Subcutaneous abdominal adipose tissue (tissue), 5 donors: ENCODE data around the gene KDM1B.
"Not testable (repeated sequence)": the region's sequence is repeated elsewhere in the genome, so short reads cannot be mapped to it uniquely, and the experiment has no call there.

Source experiments
- H3K27ac ChIP-seq: one replicate; pipeline ENCODE4 v1.7.0; 2013; ENCODE audit warnings: low read depth, mild to moderate bottlenecking, inconsistent platforms, low read length, moderate library complexity
- H3K27me3 ChIP-seq, 5 donors: one replicate each; pipeline ENCODE4 v1.7.0; 2013; ENCODE audit warnings: low read length in 5 of 5, inconsistent platforms in 1 of 5; ENCODE audit not compliant: control insufficient read depth in 5 of 5, insufficient read depth in 4 of 5
- H3K36me3 ChIP-seq, 5 donors: one replicate each; pipeline ENCODE4 v1.7.0; 2013; ENCODE audit warnings: low read length in 5 of 5; ENCODE audit not compliant: control insufficient read depth in 5 of 5, insufficient read depth in 5 of 5
- H3K4me1 ChIP-seq, 5 donors: one replicate each; pipeline ENCODE4 v1.7.0; 2013; ENCODE audit warnings: low read length in 5 of 5, mild to moderate bottlenecking in 3 of 5, moderate library complexity in 1 of 5; ENCODE audit not compliant: control insufficient read depth in 5 of 5, insufficient read depth in 5 of 5
- H3K4me3 ChIP-seq, 5 donors: one replicate each; pipeline ENCODE4 v1.7.0; 2013; ENCODE audit warnings: low read length in 5 of 5, low read depth in 1 of 5
- H3K9ac ChIP-seq, 5 donors: one replicate each; pipeline ENCODE4 v1.7.0; 2013; ENCODE audit warnings: low read length in 5 of 5, mild to moderate bottlenecking in 4 of 5, moderate library complexity in 3 of 5
- H3K9me3 ChIP-seq, 5 donors: one replicate each; pipeline ENCODE4 v1.7.0; 2013; ENCODE audit warnings: low read length in 5 of 5; ENCODE audit not compliant: control insufficient read depth in 5 of 5
- donor health status: healthy.
- donor health status: healthy.
- donor health status: healthy.
- donor health status: healthy.
- donor health status: healthy.

Gene KDM1B

DNA sequence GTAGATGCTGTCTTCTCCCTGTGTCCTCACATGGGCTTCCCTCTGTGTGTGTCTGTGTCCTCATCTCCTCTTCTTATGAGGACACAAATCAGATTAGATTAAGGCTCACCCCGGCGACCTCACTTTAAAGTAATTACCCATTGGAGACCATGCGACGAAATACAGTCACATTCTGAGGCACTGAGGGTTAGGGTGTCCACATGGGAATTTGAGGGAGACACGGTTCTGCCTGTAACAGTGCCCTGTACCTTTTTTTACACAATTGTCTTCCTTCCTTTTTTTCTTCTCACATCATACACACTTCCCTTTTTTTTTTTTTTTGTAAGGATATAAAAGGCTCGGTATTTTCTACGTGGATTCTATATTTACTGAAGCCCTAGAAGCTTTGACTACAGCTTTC is 60.2 kb downstream of the KDM1B start:
- no peak overlapping the region for H3K9ac ChIP-seq
- H3K4me3 ChIP-seq: no peak overlapping the region
- peaks cover 0 to 5% (median 0%) of the 10 kb centered on the region in 5 donors for H3K4me1 ChIP-seq
- H3K9me3 ChIP-seq: no peaks in the 10 kb centered on the region
- peaks cover 17 to 46% (median 28%) of the 10 kb centered on the region in 5 donors for H3K36me3 ChIP-seq
- H3K27ac ChIP-seq: no peak overlapping the region
- H3K27me3 ChIP-seq: no peaks in the 10 kb centered on the region

DNA sequence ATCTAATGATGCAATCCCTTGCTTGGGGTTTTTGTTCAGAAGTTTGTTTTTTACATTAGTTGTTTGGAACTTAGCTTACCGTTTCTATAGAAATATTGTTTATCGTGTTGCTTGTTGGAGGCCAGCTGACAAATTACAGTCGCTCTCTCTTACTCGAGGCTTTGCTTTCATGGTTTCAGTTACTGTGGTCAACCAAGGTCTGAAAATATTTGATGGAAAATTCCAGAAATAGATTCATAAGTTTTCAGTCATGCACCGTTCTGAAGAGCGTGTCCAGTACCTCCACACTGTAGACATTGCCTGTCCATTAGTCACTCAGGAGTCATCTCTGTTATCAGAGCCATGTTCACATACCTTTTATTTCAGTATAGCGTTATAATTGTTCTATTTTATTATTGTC is 61.2 kb downstream of the KDM1B start:
- Histone ChIP-seq H3K27me3 (no peaks in the 10 kb centered on the region), H3K4me3 (no peak overlapping the region), H3K36me3 (peaks cover 21 to 53% (median 31%) of the 10 kb centered on the region in 5 donors), H3K9me3 (no peaks in the 10 kb centered on the region), H3K9ac (no peak overlapping the region), H3K27ac (no peak overlapping the region), H3K4me1 (peaks cover 0 to 5% (median 0%) of the 10 kb centered on the region in 5 donors)

DNA sequence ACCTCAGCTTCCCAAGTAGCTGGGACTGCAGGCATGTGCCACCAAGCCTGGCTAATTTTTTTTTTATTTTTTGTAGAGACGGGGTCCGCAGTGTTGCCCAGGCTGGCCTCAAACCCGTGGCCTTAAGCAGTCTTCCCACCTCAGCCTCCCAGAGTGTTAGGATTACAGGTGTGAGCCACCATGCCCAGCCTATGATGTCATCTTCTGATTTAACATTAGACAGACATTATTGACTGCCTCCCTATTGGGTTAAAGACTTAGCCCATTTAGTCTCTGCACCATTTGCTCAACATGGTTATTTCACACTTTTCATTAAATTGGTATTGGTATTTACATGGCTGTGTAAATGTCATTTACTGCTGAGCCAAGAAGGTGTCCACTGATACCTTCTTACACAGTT is 63.0 kb downstream of the KDM1B start:
- H3K27ac ChIP-seq: no peak overlapping the region
- H3K36me3 ChIP-seq: peaks cover 25 to 56% (median 33%) of the 10 kb centered on the region in 5 donors
- no peaks in the 10 kb centered on the region for H3K27me3 ChIP-seq
- peaks cover 0 to 5% (median 0%) of the 10 kb centered on the region in 5 donors for H3K4me1 ChIP-seq
- H3K9me3 ChIP-seq: no peaks in the 10 kb centered on the region
- no peak overlapping the region for H3K9ac ChIP-seq
- H3K4me3 ChIP-seq: no peak overlapping the region

DNA sequence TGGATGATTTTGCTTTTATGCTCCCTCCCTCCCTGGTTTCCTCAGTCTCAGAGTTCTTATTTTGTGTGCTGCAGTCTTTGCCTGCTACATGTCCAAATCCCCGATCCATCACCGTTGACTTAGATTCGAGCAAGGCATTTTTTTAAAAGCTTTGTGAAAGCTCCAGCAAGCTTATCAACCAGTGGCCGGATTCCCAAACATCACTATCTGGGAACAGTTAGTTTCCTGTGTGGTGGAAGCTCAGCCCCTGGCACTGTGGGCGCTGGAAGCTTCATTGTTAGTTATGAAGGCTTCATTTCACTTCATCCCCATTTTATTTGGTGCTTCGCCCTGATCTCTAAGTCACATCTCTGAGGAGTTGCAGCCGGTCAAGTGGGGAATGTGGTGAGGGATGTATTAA is 64.4 kb downstream of the KDM1B start:
- Histone ChIP-seq H3K9ac (no peak overlapping the region), H3K27ac (no peak overlapping the region), H3K27me3 (no peaks in the 10 kb centered on the region), H3K9me3 (no peaks in the 10 kb centered on the region), H3K4me1 (peaks cover 0 to 5% (median 0%) of the 10 kb centered on the region in 5 donors), H3K36me3 (peaks cover 27 to 49% (median 33%) of the 10 kb centered on the region in 5 donors), H3K4me3 (no peak overlapping the region)

DNA sequence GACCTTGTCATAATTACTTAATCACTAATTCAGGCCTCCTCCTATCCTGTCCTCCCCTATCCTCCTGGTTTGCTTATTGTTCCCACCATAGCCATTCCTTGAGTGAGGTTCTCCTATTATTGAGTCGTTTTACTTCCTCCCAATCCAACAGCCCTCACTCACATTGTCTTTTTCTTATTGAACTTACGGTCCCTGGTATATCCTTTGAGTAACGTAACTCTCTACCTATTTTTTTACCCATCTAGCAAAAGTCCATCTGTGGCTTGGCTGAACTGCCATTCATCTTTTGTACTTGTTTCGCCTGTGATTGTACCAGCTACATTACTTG is 66.0 kb downstream of the KDM1B start:
- Histone ChIP-seq H3K9ac (no peak overlapping the region), H3K4me3 (no peak overlapping the region), H3K9me3 (no peaks in the 10 kb centered on the region), H3K27ac (no peak overlapping the region), H3K4me1 (no peaks in the 10 kb centered on the region), H3K36me3 (peaks cover 20 to 55% (median 46%) of the 10 kb centered on the region in 5 donors), H3K27me3 (no peaks in the 10 kb centered on the region)

DNA sequence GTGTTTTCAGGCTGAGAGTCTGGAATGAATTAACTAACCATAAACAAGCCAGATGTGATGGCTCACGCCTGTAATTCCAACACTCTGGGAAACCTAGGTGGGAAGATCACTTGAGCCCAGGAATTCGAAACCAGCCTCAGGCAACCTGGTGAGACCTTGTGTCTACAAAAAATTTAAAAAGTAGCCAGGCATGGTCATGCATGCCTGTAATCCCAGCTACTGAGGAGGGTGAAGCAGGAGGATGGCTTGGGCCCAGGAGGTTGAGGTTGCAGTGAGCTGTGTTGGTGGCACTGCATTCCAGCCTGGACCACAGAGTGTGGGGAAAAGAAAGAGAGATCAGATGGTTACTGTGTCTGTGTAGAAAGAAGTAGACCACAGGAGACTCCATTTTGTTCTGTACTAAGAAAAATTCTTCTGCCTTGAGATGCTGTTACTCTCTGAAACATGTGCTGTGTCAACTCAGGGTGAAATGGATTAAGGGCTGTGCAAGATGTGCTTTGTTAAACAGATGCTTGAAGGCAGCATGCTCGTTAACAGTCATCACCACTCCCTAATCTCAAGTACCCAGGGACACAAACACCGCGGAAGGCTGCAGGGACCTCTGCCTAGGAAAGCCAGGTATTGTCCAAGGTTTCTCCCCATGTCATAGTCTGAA is 71.4 kb downstream of the KDM1B start:
- H3K4me3 ChIP-seq, H3K9ac ChIP-seq, H3K4me1 ChIP-seq, H3K9me3 ChIP-seq, H3K27me3 ChIP-seq, H3K27ac ChIP-seq: not testable (repeated sequence)
- H3K36me3 ChIP-seq: peaks cover 32 to 49% (median 40%) of the 10 kb centered on the region in 5 donors

DNA sequence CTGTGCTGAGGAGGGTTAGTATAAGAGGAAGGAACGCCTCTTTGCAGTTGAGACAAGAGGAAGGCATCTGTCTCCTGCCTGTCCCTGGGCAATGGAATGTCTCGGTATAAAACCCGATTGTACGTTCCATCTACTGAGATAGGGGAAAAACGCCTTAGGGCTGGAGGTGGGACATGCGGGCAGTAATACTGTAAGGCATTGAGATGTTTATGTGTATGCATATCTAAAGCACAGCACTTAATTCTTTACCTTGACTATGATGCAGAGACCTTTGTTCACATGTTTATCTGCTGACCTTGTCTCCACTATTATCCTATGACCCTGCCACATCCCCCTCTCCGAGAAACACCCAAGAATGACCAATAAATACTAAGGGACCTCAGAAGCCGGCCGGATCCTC is 71.9 kb downstream of the KDM1B start:
- peaks cover 28 to 44% (median 36%) of the 10 kb centered on the region in 5 donors for H3K36me3 ChIP-seq
- H3K4me1 ChIP-seq, H3K9ac ChIP-seq, H3K4me3 ChIP-seq, H3K27me3 ChIP-seq, H3K27ac ChIP-seq: not testable (repeated sequence)
- peaks cover 0 to 10% (median 7%) of the 10 kb centered on the region in 5 donors for H3K9me3 ChIP-seq

DNA sequence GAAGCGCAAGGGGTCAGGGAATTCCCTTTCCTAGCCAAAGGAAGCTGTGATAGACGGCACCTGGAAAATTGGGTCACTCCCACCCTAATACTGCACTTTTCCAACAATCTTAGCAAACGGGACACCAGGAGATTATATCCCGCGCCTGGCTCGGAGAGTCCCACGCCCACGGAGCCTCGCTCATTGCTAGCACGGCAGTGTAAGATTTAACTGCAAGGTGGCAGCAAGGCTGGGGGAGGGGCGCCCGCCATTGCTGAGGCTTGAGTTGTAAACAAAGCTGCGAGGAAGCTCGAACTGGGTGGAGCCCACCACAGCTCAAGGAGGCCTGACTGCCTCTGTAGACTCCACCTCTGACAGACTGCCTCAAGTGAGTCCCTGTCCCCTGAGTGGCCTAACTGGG is 73.4 kb downstream of the KDM1B start:
- Histone ChIP-seq H3K36me3 (peaks cover 22 to 38% (median 33%) of the 10 kb centered on the region in 5 donors), H3K9me3 (peaks cover 0 to 12% (median 9%) of the 10 kb centered on the region in 5 donors)
- not testable (repeated sequence) for H3K4me1 ChIP-seq, H3K27me3 ChIP-seq, H3K4me3 ChIP-seq, H3K27ac ChIP-seq, H3K9ac ChIP-seq

DNA sequence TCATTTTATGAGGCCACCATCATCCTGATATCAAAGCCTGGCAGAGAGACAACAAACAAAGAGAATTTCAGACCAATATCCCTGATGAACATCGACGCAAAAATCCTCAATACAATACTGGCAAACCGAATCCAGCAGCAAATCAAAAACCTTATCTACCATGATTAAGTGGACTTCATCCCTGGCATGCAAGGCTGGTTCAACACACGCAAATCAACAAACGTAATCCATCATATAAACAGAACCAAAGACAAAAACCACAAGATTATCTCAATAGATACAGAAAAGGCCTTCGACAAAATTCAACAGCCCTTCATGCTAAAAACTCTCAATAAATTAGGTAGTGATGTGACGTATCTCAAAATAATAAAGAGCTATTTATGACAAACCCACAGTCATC is 76.6 kb downstream of the KDM1B start:
- H3K9ac ChIP-seq: not testable (repeated sequence)

DNA sequence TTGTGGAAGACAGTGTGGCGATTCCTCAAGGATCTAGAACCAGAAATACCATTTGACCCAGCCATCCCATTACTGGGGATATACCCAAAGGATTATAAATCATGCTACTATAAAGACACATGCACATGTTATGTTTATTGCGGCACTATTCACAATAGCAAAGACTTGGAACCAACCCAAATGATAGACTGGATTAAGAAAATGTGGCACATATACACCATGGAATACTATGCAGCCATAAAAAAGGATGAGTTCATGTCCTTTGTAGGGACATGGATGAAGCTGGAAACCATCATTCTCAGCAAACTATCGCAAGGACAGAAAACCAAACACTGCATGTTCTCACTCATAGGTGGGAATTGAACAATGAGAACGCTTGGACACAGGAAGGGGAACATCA is 78.5 kb downstream of the KDM1B start:
- H3K4me3 ChIP-seq, H3K27me3 ChIP-seq, H3K9ac ChIP-seq, H3K27ac ChIP-seq, H3K4me1 ChIP-seq, H3K9me3 ChIP-seq: not testable (repeated sequence)
- peaks cover 20 to 39% (median 30%) of the 10 kb centered on the region in 5 donors for H3K36me3 ChIP-seq

More for the DNA sequence above, 76.6 kb downstream of the KDM1B start:
- H3K36me3 ChIP-seq: peaks cover 25 to 42% (median 31%) of the 10 kb centered on the region in 5 donors
- not testable (repeated sequence) for H3K4me1 ChIP-seq, H3K27me3 ChIP-seq, H3K4me3 ChIP-seq, H3K27ac ChIP-seq
- H3K9me3 ChIP-seq: peaks cover 0 to 12% (median 9%) of the 10 kb centered on the region in 5 donors
